T1000 (cell line): ENCODE results near the gene HTR4.

Experiments used
- DNase-seq: peaks from one replicate; lab custom pipeline; 2025; ENCODE audit warnings: mixed read lengths; lab: John Stamatoyannopoulos, UW

Gene HTR4

DNA sequence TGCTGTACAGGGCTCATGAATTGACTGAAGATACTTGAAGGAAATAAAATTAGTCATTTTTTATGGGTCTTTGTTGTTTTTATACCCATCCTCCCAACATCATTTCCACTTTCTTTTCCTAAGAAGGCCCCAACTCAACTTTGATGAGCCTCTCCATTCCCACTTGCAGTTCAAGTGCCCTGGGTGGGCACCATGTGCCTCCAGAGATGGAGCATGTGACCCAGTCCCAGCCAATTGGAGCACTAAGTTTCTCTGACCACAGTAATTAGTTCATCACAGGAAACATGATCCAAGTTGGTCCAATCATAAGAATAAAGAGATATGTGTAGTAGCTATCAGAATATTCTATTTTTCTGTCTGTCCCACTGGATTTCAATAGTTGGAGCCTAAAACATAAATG lies 46.9 kb downstream of the HTR4 start:
- no peak for DNase-seq

DNA sequence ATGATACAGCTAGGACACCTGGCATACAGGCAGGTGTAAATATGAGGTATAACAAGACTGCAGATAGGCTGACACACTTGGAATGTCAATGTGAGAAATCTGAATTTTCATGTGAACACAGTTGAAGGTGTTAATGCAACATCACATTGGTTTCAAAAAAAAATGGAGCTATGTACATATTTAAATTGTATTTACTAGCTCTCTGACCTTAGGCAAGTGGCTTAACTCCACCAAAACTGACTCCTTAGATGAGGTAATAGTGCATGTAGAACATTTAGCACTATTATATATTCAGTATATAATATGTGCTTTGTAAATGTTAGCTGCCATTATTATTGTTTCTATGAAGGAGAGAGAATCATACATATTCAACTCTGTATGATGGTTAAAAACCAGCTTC lies 48.0 kb downstream of the HTR4 start:
- no peak for DNase-seq

DNA sequence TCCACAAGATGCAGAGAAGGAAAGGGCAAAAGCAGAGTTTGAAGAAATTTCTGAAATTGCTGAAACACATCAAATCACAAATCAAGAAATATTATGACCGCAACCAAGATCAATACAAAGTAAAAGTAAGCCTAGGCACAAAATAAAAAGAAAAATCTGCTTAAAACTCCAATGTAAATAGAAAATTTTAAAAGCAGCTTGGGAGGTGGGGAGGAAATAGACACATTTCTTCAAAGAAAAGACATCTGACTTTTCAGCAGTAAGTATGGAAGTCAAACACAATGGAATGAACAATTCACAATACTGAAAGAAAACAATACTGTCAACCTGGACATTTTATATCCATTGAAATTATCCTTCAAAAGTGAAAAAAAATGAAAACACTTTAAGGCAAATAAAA lies 55.1 kb downstream of the HTR4 start:
- no peak for DNase-seq

DNA sequence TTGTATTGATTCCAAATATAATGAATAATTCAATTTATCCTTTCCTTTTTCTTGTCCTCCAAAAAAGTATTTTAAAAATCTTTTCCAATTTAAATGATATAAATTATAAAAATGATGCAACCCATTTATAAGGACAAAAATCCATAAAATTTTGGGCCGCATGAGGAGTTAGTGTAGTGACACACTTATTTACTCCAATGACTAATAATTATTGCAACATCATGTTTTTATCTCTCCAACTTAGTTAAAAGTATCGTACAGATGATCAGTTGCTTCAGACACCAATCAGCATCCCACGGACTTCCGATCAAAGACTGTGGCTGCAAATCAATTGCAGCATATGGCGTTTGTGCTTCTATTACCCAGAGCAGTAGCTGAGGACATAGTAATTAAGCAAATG lies 58.6 kb downstream of the HTR4 start:
- DNase-seq = no peak

DNA sequence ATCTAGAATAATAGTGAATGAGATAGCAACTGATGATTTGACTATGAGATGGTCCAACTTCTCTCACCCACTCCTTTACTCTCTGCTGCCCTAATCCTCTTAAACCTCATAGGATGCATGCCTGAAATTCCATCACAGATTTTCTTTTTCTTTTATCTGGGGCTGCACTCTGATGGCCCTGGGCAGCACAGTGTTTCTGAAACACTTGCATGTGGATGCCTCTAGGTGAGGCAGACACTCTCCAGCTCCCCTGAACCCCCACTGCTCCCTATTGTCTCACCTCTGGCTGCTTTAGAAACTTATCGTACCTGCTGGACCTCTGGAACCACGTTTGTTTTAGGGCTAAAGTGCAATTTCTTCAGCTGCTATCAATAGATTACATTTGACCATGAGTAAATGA lies 67.5 kb downstream of the HTR4 start:
- no peak for DNase-seq

DNA sequence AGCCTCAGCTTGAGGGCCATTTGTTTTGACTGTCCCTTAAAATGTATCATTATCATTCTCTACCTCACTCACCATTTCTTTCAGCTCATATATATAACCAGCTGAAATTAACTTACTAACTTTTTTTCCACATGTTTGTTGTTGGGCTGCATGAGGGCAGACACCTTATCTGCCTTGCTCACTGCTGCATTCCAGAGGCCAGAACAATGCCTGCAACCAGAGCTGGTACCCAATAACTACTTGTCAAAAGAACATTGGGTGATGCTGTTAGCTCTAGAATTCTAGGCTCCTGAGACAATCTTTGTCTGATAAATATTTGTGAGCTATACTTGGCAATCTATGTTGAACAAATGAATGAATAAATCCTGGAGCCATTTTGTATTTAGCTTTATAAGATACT lies 68.3 kb downstream of the HTR4 start:
- no peak for DNase-seq

DNA sequence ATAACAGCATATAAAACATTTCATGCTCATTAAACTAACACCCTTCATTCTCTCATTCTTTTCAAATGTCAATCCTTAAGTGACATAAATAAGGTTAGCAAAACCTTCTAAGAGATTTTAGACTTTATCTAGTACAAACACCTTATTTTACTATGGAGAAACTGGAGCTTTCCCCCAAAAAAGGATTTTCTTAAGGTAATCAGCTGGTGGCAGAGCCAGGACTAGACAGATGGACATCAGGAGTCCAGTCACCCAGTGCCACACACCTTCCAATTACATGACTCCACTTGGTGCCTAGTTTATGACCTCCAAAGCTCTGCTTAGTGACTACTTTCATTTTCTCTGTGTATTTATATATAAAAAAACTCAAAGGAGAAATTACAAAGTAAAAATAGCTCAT lies 70.2 kb downstream of the HTR4 start:
- DNase-seq = no peak

DNA sequence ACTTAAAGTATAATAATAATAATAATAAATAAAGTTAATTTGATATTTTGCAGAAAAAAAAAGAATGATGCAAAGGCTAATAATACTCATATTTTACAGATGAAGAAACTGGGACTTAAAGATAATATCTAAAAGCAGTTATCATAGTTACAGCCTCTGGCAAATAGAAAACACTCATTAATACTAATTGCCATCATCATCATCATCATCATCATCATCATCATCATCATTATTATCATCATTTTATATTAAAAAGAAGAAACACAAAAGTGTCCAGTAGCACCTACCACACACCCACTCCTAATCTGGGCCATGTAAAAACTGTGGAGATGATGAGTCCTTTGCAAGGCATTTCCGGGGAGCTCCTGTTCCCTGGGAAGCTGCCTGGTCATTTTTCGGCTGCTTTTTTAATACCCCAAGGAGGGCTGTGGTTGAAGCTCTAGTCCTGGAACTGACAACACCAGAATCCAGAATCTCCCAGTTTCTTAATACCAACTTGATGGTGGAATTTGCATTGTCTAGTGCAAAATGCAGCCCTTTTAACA lies 70.8 kb downstream of the HTR4 start:
- no peak for DNase-seq

DNA sequence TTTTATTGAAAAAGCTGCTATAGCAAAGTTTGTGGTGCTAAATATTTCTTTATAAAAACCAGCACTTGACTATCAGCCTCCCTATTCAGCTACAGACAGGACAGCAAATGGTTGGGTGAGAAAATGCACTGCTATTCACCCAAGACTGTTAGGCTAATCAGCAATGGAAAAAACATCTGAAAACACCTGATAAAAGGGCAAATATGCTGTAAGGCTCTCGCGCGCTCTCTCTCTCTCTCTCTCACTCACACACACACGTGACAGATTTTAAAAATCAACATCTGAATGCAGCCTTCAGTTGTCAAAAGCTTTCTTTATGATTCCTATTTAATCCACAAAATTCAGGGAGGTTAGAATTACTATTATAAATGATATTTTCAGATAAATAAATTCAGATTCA lies 80.2 kb downstream of the HTR4 start:
- DNase-seq = no peak

DNA sequence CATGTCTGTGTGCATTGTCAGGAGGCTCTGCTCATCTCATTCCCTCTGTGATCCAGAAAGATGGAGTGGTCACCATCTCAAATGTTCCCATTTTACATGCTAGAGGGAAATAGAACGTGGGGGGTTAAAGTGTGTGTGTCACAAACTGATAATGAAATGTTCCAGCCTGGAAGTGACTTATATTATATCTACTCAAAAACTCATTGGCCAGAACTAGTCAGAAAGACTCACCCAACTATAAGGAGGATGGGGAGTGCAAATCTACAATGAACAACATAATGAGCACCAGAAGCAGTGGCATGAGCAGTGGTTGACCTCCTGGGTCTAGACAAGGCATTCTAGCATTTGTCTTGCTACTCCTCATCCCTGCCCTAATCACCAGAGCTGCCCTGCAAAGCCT lies 81.0 kb downstream of the HTR4 start:
- no peak for DNase-seq

DNA sequence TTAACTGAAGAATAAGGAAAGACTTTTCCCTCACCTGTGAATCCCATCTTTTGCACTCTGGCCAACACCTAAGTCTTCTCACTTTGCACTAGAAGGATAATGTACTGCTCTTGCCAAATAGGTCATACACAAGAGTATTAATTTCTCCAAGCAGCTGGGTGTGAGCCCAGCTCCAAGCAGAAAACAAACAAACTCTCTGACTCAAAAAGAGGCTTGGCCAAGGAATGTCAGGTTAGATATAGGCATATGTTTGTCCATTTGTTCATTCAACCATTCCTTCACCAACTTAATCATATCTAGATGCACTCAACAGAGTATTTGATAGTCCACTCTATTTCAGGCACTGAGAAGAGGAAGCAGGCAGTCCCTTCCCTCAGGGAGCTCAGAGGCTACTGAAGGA lies 84.4 kb downstream of the HTR4 start:
- no peak for DNase-seq

DNA sequence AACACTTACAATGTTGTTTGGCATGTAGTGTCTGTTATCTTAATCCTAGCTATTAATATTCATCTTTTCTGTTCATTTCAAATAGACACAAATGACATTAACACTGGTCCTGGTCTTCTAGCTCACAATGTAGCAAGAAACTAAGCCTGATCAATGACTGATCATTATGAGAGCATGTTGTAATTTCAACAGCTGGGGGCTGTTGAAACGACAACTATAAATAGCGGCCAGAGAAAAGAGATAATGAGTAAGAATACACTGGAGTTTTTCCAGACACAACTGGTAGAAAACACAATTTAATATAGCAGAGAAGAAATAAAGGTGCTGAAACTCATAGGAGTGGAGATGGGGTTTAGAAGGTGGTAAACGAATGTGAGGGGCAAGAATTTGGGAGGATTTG lies 89.2 kb downstream of the HTR4 start:
- DNase-seq = no peak

DNA sequence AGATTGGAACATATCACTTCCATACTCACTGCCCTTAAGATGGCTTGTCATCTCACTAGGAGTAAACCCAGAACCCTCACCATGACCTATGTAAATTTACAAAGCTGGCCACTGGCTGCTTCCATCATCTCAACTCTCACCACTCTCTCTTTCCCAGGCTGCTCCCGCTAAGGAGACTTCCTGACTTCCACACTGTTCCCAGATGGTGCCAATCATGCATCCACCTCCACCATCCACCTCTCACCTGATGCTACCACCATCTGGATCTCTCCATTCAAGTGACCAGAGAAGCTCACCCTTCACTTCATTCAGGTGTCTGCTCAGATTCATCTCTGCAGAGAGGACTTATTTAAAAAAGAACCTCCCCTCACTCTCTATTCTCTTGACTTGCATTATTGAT lies 91.3 kb downstream of the HTR4 start:
- DNase-seq = no peak

DNA sequence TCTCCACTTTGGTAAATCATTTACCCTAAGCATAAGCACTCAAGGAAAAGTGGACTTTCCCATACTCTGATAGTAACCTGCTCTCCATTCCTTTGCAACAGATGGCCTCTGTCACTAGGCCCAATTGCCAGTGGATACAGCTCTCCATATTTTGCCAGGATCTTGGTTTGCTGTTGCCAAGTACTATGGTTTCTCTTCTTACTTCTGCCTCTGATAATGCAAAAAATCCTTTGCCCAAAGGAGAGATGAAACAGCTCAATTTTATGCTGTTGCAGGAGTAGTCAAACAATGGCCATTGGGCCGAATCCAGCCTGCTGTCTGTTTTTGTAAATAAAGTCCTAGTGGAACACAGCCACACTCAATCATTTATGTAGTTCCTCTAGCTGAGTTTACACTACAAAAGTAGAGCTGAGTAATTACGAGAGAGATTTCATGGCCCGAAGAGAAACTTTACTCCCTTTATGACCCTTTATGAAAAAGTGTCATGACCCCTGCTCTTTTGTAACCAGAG lies 92.5 kb downstream of the HTR4 start:
- DNase-seq = no peak

DNA sequence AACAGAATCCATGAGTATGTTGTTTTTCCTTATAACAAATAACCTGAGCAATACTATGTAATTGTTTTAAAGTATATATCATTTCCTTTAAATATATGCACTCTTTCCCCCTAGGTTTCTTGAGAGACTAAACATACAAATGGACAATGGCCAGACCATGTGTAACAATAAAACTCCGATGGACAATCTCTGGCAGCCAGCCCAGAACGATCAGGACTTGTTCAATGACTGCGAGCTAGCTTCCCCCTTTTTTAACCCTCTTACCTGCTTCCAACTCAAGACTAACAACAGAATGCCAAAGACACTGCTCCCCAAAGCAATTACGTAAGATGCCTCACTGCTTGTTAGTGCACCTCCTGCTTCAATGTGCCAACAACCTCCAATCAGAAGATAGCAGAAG lies 94.9 kb downstream of the HTR4 start:
- no peak for DNase-seq

DNA sequence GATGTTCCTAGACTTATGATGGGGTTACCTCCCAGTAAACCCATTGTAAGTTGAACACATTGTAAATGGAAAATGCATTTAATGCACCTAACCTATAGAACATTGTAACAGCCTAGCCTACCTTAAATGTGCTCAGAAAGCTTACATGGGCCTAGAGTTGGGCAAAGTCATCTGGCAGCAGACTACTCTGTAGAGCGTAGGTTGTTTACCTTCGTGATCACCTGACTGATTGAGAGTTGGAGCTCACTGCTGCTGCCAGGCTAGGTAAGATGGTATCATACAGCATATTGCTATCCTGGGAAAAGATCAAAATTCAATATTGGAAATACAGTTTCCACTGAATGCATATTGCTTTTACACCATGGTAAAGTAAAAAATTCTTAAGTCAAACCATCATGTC lies 95.4 kb downstream of the HTR4 start:
- no peak for DNase-seq

DNA sequence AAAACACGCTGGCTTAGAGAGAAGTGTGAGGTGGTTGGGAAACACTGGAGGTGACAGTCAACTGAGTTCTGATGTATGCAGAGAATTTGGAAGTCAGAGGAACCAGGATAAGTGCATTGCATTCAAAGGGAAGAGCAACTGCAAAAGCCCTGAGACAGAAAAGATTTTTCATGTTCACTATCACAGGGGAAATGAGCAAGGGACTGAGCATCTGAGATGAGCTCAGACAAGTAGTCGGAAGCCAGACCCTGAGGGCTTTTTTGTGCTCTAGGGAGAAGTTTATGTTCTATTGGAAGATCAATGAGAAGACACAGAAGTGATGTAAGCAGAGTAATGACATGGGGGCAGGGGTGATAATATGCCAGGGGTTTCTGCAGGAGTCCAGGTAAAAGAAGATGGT lies 97.5 kb downstream of the HTR4 start:
- no peak for DNase-seq

DNA sequence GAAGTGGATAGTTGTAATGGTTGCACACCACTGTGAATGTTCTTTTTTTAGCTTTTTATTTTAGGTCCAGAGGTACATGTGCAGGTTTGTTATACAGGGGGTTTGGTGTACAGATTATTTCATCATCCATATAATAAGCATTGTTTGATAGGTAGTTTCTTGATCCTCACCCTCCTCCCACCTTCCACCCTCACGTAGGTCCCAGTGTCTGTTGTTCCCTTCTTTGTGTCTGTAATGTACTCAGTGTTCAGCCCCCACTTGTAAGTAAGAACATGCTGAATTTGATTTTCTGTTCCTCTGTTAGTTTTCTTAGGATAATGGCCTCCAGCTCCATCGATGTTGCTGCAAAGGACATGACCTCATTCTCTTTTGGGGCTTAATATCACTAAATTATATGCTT lies 99.7 kb downstream of the HTR4 start:
- DNase-seq = no peak

DNA sequence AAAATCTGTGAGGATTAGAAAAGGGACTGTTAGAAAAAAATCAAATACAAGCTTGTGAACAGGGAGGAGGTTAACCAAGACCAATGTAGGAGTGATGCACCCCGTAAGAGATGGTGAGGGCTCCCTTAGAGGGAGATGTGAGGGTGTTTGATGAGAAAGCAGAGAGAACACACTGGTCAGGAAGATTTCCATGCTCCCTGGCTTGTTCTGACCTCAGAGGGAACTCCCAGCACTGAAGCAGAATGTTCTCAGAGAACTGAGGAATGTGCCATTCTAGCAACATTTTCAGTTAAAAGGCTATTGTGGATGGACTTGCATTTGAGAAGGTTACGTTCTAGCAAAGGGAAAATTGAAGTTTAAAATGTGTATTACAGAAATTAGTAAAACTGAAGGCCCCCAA lies 110.6 kb downstream of the HTR4 start:
- no peak for DNase-seq

DNA sequence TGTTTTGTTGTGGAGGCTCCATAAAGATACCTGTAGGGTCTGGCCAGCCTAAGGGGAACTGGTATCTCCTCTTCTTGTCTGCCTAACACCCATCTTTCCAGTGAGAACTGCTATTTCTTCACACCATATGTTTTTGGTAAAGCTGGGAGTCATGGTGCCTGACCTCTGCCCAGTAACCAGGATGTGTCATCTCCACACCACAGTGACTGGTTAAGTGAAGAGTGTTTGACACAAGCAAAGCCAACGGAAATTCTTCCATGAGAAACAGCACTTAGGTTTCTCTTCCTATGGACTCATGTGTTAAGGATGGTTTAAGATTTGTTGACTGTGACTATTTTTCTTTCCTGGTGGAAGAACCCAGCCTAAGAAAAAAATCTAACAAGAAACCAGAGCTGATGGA lies 111.5 kb downstream of the HTR4 start:
- no peak for DNase-seq

DNA sequence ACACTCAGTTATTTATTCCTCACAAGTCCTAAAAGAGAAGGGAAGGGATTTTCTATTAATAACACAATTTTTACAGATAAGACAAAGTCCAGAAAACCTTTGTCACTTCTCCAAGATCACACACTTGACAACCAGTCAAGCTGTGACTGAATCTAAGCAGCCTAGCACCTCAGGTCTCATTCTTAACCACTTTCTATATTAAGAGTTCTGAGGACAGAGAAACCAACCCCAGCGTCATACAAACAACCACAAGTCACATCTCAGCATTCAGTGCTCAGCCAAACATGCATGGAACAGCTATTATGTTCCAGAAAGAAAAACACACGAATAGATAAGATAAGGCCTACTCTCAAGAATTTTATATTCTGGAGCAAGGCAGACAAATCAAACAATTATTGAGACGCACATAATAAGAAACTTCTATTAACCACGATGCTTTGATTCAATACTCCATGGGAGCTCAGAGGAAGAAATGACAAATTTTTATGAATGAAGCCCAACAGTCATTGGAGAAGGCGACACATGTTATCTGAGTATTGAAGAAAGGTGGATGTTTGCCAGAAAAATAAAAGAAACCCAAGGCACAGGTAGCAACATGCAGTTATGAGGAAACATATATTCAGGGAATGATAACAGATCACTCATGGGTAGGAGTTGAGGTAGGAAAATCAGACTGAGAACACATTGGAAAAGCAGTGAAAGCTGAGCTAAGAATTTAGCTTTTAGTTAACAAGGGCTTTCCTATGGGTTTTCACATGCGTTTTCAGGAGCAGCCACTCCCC lies 113.1 kb downstream of the HTR4 start:
- no peak for DNase-seq

DNA sequence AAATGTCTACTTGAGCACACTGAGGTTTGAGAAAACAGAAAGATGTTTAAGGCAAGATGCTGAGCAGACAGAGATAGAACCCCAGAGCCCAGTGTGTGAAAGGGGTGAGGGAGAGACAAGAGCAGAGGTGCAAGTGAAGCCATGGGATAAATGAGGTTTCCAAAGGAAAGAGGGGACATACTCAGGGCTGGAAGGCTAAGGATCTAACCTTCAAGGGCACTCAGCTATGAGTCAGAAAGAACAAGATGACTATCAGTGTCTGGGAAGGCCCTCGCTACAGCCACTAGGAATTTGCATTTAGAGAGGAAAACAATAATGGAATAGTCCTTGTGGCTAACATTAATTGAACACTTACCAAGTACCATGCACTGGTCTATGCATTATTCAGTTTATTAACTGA lies 113.7 kb downstream of the HTR4 start:
- no peak for DNase-seq

DNA sequence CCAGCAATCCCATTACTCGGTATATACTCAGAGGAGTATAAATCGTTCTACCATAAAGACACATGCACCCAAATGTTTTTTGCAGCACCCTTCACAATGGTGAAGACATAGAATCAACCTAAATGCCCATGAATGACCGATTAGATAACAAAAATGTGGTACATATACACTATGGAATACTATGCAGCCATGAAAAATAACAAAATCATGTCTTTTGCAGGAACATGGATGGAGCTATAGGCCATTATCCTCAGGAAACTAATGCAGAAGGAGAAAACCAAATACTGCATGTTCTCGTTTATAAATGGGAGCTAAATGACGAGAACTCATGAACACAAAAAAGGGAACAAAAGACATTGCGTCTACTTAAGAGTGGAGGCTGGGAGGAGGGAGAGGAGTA lies 114.5 kb downstream of the HTR4 start:
- no peak for DNase-seq

DNA sequence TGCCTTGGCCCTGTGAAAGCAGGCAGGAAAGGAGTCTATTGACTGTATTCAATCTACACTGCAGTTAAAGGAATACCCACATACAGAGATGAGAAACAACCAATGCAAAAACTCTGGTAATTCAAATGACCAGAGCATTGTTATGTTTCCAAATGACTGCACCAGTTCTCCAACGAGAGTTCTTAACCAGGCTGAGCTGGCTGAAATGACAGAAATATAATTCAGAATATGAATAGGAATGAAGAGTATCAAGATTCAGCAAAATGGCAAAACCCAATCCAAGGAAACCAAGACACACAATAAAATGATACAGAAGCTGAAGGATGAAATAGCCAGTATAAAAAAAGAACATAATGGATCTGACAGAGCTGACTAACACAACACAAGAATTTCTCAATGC lies 119.1 kb downstream of the HTR4 start:
- DNase-seq = no peak
